GM19035 (cell line): ENCODE measurements around the gene FRMD5.

Experiments used
- ATAC-seq: cut with Tn5 transposase; IDR thresholded peaks from one replicate; pipeline ENCODE4 v1.9.1; 2021; ENCODE audit not compliant: unreplicated experiment

The FRMD5 gene

DNA sequence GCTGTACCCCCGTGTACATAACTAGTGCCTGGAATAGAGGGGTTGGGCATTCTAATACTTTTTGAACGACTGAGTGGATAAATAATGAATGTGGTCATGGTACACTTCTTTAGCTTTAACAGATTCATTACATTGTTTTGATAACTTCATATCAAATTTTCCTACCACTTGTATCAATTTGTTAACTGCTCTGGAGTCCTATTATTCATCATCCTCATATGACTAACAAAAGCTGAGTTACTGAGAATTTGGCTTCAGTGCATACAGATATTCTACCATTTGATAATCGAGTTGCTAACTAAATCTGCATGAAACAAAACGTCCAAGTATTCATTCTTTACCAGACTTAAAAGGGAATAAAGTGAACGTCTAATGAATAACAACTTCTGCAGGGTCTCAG lies 31.7 kb downstream of the FRMD5 start:
- no peak for ATAC-seq

- no peak for ATAC-seq
Observed at GRCh38 chr15:44160796-44161195, 34.3 kb downstream of the FRMD5 start.

- ATAC-seq: no peak
Observed at GRCh38 chr15:44159492-44159891, 35.6 kb downstream of the FRMD5 start.

DNA sequence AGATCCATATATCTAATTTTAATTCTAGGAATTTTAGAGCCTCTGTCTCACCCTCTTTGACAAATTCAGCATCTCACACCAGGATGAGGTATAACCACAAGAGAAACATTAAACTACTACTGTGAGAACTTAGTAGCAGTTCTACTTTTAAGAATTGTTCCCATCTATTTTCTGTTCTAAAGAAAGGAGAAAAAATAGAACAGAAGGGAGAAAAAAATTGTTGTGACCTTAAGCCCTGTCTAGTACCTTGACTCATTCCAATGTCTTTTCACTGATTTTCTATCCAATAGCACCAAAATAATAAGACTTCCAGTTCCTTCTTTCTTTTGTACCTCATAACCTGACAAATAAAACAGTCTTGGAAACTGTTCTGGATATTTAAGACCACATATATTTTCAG lies 37.0 kb downstream of the FRMD5 start:
- ATAC-seq: no peak

DNA sequence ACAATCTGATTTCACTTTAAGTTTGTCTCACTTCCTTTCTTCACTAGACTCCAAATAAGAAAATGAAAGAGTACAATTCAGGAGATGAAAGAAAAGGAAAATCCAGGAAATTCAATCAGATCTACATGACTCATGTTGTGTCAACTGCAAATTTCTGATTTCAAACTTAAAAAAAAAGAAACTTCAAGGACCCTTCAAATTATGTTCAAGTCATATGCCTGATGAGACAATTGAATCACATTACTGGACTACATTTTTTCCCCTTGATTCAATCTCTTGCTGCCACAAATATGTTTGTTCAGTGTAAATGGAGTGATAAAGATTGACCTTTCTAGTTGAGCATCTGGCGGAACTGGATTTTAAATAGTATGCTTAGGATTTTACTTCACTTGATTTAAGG lies 37.4 kb downstream of the FRMD5 start:
- ATAC-seq: no peak

DNA sequence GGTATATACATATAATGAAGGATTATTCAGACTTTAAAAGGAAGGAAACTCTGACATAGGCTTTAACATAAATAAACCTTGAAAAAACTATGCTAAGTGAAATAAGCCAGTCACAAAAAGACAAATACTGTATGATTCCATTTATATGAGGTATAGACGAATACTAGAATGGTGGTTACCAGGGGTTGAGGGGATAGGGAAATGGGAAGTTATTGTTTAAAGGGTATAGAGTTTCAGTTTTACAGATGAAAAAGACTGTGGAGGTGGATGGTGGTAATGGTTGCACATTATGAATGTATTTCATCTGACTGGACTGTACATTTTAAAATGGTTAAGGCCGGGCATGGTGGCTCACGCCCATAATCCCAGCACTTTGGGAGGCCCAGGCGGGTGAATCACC lies 41.7 kb downstream of the FRMD5 start:
- no peak for ATAC-seq

GRCh38 chr15:44149224-44149623 lies 45.8 kb downstream of the FRMD5 start:
- no peak for ATAC-seq

DNA sequence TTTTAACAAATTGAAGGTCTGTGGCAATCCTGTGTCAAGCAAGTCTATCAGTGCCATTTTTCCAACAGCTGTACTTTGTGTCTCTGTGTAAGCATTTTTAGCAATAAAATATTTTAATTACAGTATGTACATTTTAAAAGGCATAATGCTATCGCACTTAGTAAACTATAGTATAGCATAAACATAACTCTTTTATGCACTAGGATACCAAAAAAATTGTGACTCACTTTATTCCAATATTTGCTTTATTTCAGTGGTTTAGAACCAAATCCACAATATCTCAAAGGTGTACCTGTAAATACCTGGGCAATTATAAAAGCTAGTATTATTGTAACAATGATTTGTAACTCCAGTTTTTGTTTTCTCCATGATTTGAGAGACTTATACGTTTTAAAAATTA lies 46.5 kb downstream of the FRMD5 start:
- ATAC-seq: no peak

DNA sequence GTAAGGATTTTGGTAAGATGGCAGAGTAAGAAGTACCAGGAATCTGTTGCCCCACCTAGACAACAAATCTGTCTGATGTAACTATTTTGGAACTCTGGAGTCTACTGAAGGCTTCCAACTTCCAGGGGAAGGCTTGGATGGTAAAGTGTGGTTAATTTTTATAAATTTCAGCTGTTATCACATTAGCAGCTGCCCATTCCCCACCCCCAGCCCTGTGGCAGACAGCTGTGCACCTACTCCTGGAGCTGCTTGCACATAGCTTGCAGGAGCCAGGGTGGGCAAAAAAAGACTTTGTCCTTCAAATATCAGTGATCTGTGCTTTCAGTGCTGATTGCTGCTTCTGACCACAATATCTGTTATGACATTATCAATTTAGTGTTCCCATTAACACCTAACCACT lies 47.4 kb downstream of the FRMD5 start:
- no peak for ATAC-seq

DNA sequence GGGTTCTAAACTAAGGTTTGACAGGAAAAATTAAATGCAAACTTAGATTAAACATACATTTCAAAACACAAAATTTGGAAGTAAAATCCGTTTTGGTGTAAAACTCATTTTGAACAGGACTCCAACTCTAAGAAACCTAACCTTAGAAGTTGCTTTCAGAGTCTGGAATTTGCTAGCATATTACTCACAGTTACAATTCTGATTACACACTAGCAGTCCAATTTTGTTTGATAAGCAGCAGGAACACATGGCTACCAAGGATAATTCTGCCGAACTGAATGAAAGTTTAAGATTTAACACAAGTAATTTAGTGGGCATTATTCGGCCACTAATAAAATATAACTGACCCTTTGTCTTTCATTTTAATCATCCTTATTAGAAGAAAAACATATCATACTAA lies 49.6 kb downstream of the FRMD5 start:
- ATAC-seq: no peak

DNA sequence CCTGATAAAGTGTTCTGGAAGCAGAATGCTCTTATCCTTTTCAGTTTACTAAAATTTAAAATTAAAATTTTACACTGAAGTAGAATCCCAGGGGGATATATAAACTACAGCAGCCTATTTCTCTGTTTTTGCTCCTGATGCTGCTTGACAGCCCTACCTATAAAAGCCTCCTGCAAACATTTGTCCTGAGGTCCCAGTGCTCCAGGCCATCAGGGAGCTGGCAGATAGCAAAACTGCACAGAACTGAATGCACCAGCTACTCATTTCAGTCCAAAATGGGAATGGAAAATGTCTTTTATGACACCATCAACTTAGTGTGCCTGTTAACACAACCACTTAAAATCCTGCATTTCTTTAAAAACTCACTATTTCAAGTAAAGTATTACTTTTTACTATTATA lies 50.1 kb downstream of the FRMD5 start:
- no peak for ATAC-seq

- ATAC-seq: no peak
Observed at GRCh38 chr15:44144184-44144583, 50.9 kb downstream of the FRMD5 start.

GRCh38 chr15:44137750-44138149 lies 57.3 kb downstream of the FRMD5 start:
- no peak for ATAC-seq

GRCh38 chr15:44136991-44137477 lies 58.0 kb downstream of the FRMD5 start:
- ATAC-seq: no peak

GRCh38 chr15:44132057-44132456 lies 63.0 kb downstream of the FRMD5 start:
- ATAC-seq: no peak

- ATAC-seq: no peak
Observed at GRCh38 chr15:44130778-44131177, 64.3 kb downstream of the FRMD5 start.

DNA sequence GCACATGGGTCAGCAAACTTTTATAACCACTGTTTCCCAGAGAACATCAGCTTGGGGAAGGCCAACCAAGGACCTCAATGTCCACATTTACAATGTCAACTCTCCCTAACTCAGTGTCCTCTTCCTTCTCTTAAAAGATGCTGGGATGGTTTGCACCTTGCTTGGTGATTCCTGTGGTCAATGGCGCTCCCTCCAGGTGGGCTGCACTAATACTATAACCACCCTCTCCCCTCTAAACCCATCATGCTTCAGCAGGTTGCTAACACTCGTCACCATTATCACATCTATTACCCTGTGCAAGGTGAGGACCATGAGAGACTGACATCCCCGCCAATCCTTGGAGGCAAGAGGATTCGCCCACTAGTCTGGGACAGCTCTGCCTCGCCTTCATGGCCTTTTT lies 65.2 kb downstream of the FRMD5 start:
- no peak for ATAC-seq

DNA sequence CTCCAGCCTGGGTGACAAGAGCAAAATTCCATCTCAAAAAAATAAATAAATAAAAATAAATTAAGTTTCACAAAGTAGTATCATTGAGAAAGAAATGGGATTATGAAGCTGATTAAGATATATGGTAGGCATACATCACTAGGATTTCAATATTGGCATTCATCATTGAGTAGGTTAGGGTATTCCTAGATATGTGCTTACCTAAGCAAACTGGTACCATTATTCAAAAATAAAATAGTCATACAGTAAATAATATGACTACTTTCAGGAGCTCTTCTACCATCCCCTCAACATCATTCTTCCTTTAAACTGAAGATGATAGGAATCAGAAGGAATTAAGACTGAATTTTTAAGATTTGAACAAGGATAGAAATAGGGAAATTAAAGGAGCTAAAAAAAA lies 66.6 kb downstream of the FRMD5 start:
- ATAC-seq: no peak

GRCh38 chr15:44125879-44126278 lies 69.2 kb downstream of the FRMD5 start:
- ATAC-seq: no peak

DNA sequence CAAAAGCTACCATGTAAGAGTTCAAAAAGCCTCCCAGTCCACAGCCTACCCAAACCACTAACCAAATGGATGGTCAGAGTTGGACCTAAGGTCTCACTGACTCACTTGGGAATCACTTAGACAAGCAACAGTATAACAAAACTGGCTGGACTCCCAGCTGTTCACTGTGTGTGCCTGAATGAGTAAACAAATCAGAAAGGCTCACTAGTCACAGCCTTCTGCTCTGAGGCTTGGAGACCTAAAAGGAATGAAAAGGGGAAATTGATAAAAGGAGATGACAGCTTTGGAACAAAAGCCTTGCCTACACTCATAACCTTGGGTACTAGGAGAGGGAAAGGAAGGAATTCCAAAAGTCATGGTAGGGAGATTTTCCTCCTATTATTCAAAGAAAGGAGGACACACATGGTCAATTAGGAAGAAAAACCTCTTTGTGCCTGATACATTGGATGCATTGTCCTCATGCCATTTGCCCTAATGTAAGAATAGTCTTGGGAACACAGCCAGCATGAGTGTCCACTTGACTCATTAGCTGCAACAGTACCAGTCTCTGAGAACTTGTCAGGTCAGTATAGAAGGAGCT lies 92.3 kb downstream of the FRMD5 start:
- no peak for ATAC-seq

- no peak for ATAC-seq
Observed at GRCh38 chr15:44101944-44102343, 93.1 kb downstream of the FRMD5 start.

DNA sequence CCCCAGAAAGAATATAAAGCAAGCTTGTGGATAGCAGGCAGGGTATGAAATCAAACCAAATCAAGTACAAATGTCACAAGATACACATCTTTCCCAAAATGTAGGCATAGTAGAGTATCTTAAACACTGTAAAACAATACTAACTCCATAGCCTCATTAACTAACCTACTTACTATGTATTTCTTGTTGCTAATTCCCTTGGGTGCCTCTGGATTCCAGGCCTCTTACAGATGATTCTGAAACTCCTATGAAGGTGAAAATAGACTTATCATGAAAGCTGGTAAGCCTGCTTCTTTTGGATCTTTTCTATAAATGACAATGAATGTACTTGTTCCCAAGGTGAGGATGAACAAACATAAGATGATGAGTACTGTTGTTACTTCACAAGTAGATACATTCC lies 93.8 kb downstream of the FRMD5 start:
- ATAC-seq: no peak

DNA sequence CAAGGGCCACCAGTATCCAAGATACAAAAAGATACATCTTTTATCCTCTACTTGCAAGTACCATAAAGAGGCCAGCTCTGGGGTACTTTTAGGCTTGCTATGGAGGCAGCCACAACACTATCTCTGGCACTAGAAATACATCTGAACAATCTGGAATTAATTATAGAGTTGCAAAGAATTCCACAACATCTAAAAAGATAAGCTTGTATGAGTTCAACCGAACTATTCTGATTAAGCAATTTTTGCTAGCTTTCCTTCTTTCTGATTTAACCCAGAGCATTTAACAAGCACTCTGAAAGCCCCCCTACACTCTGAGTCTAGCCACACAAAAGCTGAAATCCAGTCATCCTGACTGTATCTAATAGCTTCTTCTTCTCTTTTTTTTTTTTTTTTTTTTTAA lies 95.4 kb downstream of the FRMD5 start:
- no peak for ATAC-seq

GRCh38 chr15:44097552-44097951 lies 97.5 kb downstream of the FRMD5 start:
- no peak for ATAC-seq
